SH-SY5Y (cell line): ENCODE results near the gene NR3C1.

Experiments used
- GATA2 ChIP-seq: IDR thresholded peaks from 2 replicates; pipeline ENCODE4 v1.6.1; 2011; ENCODE audit warnings: mild to moderate bottlenecking, low read depth, low read length
- GATA3 ChIP-seq: IDR thresholded peaks from 2 replicates; pipeline ENCODE4 v1.6.1; 2011; ENCODE audit warnings: low read depth, mild to moderate bottlenecking, low read length, moderate library complexity

DNA sequence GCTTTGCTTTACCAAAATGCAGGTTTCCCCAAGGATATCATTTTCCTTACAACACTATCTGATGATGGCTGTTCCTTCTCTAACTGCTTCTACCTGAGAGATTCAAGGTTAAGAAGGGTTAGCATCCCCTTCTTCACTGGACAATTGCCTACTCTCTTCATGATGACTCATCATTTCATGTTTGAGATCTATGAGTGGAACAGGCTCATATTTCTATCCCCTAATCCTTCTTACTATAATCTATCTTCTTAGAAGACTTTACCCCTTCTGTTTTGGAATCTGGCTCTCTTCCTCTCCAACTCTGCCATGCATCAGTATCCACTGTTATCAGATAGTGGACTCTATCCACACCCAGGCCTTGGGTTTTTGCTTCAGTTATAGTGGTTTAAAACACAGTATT is 54.3 kb downstream of the NR3C1 start:
- TF ChIP-seq GATA2: no peak
- no peak for TF ChIP-seq GATA3
